GM10266 (cell line): Measurements from ENCODE around the gene NFASC.

Experiments
- DNase-seq: peaks from one replicate; pipeline ENCODE4 v3.0.0; 2012; ENCODE audit errors: extremely low spot score
- TF ChIP-seq, protein P1 (sequence below): IDR thresholded peaks from 2 replicates; pipeline ENCODE4 v1.5.1; 2012; ENCODE audit warnings: mild to moderate bottlenecking, low read depth; ENCODE audit not compliant: control insufficient read depth, insufficient read depth; ENCODE audit errors: missing control alignments

The NFASC gene

DNA sequence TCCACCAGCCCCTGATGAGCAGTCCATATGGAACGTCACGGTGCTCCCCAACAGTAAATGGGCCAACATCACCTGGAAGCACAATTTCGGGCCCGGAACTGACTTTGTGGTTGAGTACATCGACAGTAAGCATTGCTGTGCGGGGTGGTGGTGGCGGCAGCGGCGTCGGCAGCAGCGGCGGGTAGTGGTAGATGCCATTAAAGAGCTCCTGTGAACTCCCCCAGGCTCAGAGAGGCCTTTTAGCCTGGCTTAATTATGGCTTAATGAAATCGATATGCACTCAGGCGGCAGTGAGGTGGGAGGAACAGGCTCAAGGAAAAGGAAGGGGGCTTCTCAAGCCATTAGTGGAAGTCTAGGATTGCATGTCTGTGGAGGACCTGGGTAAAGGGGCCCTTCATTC lies 130.5 kb downstream of the NFASC start:
- no peak for DNase-seq

DNA sequence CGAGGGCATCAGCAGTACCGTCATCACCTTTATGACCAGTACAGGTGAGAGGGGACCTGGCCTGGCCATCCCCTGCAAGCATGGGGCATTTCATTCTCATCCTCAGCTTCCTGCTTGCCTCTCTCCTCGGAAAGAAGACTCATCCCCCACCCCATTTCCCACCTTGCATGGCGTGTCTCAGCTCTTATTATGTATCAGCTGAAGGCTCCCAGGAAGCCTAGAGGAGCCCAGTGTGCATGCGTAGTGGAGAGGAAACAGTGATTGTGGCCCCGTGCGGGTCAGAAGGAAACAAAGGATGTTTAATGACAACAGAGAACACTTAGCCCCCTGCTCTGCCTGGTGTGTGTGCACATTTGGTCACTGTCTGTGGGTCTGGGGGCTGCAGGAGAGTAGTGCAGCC lies 132.0 kb downstream of the NFASC start:
- TF ChIP-seq, protein P1, sequence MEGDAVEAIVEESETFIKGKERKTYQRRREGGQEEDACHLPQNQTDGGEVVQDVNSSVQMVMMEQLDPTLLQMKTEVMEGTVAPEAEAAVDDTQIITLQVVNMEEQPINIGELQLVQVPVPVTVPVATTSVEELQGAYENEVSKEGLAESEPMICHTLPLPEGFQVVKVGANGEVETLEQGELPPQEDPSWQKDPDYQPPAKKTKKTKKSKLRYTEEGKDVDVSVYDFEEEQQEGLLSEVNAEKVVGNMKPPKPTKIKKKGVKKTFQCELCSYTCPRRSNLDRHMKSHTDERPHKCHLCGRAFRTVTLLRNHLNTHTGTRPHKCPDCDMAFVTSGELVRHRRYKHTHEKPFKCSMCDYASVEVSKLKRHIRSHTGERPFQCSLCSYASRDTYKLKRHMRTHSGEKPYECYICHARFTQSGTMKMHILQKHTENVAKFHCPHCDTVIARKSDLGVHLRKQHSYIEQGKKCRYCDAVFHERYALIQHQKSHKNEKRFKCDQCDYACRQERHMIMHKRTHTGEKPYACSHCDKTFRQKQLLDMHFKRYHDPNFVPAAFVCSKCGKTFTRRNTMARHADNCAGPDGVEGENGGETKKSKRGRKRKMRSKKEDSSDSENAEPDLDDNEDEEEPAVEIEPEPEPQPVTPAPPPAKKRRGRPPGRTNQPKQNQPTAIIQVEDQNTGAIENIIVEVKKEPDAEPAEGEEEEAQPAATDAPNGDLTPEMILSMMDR = no peak

More for the DNA sequence above, 130.5 kb downstream of the NFASC start:
- TF ChIP-seq, protein P1 = no peak

GRCh38 chr1:205003358-205004131 lies 132.9 kb downstream of the NFASC start:
- no peak for DNase-seq
- TF ChIP-seq, protein P1 = no peak

More for the DNA sequence above, 132.0 kb downstream of the NFASC start:
- DNase-seq = no peak

DNA sequence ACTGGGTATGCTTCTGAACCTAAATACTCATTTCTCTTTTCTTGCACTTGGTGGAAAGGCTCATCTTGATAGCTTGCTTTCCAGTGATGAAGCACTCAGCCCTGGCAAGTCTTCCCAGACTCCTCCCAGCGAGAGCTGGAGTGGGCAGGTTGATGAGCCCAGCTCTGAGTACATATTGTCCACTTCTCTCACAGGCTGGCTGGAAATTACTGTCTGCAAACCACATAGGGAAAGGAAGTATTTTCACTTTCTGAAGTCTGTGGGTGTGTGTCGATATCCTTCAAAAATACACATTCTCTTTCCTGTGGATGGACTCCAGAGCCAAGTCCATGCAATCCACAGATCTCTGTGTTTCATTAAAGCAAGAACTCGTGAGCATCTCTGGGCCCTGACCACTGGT lies 133.7 kb downstream of the NFASC start:
- TF ChIP-seq, protein P1 = no peak
- DNase-seq = no peak

- DNase-seq = no peak
- TF ChIP-seq, protein P1 = no peak
These were observed 138.2 kb downstream of the NFASC start for GRCh38 chr1:205008896-205009295.

GRCh38 chr1:205009670-205010069 lies 139.0 kb downstream of the NFASC start:
- no peak for DNase-seq
- TF ChIP-seq, protein P1 = no peak

DNA sequence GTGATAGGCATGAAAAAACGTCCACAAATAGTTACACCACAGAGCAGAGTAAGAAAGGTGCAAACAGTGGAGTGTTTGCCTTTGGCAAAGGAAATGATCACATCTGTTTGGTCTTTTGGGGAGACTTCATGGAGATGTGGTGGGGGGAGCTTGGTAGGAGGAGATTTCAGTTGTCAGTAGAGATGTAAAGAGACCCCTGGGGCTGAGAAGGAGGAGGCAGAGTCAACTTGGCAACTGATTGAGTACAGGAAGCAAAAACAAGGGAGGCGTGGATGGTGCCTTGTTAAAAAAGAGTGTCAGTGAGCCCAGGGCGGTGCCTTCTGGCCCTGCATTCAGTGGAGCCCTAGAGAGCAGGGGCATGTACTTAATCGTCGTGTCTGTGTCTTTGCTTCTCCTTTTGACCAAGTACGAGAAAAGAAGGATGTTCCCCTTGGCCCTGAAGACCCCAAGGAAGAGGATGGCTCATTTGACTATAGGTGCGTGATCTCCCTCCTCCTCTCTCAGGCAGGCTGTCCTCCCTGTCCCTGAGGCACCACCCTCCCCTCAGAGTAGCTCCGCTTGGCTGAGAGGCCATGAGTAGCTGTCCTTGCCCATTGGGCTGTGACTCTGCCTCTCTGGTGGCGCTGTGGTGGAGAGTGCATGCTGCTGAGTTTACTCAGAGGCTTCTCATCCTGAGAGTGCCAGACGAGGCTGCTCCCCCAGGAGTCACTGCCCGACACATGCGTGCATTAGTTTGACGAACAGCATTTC lies 141.9 kb downstream of the NFASC start:
- TF ChIP-seq, protein P1 = no peak
- DNase-seq = no peak
